HEK293 (cell line): ENCODE measurements around the gene LMLN.

Experiments
- ZNF121 ChIP-seq: fragments of 450-650 bp; formaldehyde crosslinking; IDR thresholded peaks from 2 replicates; pipeline ENCODE4 v1.5.1; 2016; ENCODE audit warnings: missing biosample characterization, missing genetic modification characterization
- ZNF777 ChIP-seq: fragments of 450-650 bp; formaldehyde crosslinking; IDR thresholded peaks from 2 replicates; pipeline ENCODE4 v1.5.1; 2017; ENCODE audit warnings: missing biosample characterization, missing genetic modification characterization, borderline replicate concordance
- TF ChIP-seq, protein P1 (sequence below): fragments of 450-650 bp; formaldehyde crosslinking; IDR thresholded peaks from 2 replicates; pipeline ENCODE4 v1.5.1; 2016; ENCODE audit warnings: missing biosample characterization, missing genetic modification characterization
- TF ChIP-seq, protein P2 (sequence below): fragments of 450-650 bp; formaldehyde crosslinking; optimal IDR thresholded peaks from 2 replicates; pipeline ENCODE3; 2016; ENCODE audit warnings: missing biosample characterization, mild to moderate bottlenecking, missing genetic modification characterization
- TF ChIP-seq, protein P3 (sequence below): fragments of 450-650 bp; formaldehyde crosslinking; IDR thresholded peaks from 2 replicates; pipeline ENCODE4 v1.5.1; 2016; ENCODE audit warnings: missing biosample characterization, missing genetic modification characterization

- TF ChIP-seq, protein P1, sequence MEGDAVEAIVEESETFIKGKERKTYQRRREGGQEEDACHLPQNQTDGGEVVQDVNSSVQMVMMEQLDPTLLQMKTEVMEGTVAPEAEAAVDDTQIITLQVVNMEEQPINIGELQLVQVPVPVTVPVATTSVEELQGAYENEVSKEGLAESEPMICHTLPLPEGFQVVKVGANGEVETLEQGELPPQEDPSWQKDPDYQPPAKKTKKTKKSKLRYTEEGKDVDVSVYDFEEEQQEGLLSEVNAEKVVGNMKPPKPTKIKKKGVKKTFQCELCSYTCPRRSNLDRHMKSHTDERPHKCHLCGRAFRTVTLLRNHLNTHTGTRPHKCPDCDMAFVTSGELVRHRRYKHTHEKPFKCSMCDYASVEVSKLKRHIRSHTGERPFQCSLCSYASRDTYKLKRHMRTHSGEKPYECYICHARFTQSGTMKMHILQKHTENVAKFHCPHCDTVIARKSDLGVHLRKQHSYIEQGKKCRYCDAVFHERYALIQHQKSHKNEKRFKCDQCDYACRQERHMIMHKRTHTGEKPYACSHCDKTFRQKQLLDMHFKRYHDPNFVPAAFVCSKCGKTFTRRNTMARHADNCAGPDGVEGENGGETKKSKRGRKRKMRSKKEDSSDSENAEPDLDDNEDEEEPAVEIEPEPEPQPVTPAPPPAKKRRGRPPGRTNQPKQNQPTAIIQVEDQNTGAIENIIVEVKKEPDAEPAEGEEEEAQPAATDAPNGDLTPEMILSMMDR (tag by site-specific recombination) = no peak
- TF ChIP-seq, protein P2, sequence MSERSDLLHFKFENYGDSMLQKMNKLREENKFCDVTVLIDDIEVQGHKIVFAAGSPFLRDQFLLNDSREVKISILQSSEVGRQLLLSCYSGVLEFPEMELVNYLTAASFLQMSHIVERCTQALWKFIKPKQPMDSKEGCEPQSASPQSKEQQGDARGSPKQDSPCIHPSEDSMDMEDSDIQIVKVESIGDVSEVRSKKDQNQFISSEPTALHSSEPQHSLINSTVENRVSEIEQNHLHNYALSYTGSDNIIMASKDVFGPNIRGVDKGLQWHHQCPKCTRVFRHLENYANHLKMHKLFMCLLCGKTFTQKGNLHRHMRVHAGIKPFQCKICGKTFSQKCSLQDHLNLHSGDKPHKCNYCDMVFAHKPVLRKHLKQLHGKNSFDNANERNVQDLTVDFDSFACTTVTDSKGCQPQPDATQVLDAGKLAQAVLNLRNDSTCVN = no peak
- TF ChIP-seq ZNF777 (tag by site-specific recombination) (no peak), ZNF121 (tag by site-specific recombination) (no peak)
- TF ChIP-seq, protein P3, sequence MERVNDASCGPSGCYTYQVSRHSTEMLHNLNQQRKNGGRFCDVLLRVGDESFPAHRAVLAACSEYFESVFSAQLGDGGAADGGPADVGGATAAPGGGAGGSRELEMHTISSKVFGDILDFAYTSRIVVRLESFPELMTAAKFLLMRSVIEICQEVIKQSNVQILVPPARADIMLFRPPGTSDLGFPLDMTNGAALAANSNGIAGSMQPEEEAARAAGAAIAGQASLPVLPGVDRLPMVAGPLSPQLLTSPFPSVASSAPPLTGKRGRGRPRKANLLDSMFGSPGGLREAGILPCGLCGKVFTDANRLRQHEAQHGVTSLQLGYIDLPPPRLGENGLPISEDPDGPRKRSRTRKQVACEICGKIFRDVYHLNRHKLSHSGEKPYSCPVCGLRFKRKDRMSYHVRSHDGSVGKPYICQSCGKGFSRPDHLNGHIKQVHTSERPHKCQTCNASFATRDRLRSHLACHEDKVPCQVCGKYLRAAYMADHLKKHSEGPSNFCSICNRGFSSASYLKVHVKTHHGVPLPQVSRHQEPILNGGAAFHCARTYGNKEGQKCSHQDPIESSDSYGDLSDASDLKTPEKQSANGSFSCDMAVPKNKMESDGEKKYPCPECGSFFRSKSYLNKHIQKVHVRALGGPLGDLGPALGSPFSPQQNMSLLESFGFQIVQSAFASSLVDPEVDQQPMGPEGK (tag by site-specific recombination) = no peak
Observed at GRCh38 chr3:198019115-198019514, 59.1 kb downstream of the LMLN start.
